TTC549 (cell line): Measurements from ENCODE around the gene C4orf36.

Source experiments
- FAIRE-seq: peaks from 2 replicates; lab custom pipeline; 2012; peaks lifted over from hg19 to GRCh38; lab: Jason Lieb, UNC

Gene C4orf36

DNA sequence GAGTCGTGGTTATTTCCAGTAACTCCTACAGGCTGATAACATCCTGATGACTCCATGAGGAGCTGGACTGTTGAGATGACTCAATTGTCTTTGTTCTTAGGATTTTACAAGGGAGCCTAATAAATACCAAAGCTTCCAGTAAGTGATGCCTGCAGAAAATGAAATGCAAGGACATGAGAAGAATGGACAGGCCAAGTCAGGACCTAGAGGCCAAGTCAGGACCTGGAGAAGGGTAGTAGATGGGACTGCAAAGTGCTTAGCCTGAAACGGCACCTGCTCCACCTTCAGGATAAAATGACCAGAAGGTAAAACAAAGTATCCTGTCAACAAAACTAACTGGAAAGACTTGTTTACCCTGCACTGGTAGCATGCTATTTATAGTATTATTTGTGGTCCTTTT, 36.6 kb downstream of the C4orf36 start:
- FAIRE-seq: no peak

DNA sequence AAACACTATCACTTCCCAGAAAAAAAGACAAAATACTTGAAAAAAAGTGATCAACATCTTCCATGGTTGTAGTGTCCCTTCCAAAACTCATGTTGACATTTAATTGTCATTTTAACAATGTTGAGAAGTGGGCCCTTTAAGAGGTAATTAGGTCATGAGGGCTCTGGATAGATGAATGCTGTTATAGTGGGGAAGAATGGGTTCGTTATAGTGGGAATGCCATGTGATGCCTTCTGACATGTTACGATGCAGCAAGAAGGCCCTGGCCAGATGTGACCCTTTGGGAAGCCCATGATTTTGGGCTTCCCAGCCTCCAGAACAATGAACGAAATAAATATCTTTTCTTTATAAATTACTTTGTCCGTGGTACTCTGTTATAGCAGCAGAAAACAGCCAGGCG, 39.0 kb downstream of the C4orf36 start:
- no peak for FAIRE-seq

DNA sequence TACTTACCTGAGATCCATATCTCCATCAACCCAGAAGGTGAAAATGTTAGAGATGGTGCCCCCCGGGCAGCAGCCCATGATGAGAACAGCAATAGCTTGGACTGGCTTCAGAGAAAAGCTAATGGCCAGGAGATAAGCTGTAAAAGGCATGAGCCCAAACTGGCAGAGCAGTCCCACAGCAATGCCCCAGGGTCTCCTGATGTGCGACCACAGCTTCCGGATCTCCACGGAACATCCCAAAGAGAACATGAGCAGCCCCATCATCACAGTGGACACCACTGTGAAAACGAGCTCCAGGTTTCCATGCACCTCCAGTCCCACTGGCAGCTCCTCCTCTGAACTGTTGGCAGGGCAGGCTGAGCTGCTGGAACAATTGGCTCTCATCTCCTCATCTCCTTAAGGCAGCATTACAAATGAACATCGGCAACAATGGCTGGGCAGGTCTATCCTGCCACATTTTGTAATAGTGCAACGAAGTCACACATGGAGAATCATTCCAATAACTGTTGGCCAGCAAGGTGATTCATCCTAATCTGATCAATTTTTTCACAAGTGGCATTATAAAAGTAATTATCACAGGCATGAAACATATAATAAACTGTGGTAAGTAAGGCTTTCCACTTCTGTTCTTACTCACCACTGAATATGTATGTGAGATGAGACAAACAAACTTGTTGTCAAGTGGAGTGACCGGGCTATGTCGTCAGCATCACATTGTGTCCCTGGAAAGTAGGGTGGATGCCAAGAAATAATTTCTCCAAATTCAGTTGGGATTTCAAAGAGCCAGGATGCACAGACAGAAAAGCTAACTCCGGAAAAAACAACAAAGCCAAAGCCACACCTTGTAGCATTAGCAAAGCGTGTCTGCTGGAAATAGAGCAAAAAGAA, 43.2 kb downstream of the C4orf36 start, which contains the start of gene SLC10A6:
TSS of gene SLC10A6 (minus strand) at position 653 of the 888 bp plus-strand sequence. CDS start at position 384, 269 bp downstream.
- no peak for FAIRE-seq

DNA sequence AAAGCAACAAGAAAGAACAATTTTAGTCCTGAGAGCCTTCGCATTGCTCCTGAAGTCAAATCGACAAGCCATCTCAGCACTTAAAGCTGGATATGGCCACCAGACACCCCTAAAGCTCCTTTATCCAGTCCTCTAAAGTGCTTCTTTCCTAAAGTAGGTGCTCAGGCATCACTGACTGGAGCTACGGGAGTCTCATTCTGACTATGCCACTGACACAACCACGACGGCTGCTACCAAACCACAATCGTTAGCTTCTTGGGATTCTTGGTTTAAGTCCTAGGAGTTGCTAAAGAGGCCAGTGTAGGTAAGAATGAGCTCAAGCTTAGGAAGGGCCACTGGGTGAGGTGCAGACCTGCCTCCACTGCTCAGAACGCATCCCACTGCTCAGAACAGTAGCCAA, 44.1 kb downstream of the C4orf36 start:
- no peak for FAIRE-seq

DNA sequence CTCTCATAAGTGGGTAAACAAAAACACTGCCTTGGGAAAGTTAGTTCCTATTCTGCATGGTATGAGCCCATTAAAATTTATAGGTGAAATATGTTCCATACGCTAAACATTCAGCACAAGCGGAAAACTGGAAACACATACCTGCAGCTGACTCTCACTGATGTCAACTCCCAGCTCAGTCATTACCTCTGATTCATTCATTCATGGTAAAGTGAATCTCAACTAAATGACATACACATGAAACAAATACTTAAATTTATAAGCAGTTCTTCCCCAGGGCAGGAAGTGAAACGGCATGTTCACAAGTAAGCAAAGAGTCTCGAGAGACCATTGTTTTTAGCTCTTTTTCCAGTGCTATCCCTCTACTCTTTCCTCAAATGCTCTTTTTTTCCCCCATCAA, 44.7 kb downstream of the C4orf36 start:
- no peak for FAIRE-seq

DNA sequence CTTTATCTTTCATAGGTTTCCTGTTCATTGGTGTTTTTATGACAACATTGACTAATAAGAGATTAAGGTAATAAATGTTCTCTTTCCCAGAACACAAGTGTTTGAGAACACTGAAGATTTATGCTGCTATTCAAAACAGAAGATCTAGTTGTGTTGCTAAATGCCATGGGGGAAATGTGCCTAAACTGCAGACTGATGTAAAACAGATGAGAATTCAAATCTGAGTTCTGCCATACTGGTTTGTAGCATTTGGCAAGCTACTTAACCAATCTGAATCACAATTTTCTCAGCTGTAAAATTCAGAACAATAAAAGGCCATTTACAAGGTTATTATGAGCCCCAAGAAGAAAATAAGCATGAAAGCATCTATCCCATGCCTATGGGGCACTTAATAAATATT, 45.3 kb downstream of the C4orf36 start:
- no peak for FAIRE-seq

DNA sequence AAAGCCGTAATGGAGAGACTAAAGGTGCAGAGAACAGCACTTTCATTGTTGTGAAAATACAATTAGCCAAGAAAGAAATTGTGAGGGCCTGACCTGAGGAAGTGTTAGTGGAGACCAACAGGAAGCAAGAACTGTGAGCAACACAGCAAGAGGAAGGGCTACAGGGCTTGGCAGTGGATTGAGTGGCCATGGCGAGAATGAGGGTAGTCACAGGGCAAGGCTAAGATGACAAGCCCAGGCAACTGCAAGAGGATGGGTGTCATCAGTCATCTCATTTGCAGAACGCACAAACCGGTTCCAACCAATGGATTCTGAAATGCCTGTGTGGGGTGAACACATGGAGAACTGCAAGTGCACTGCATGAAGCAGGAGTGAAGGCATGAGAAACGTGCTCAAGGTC, 46.6 kb downstream of the C4orf36 start:
- no peak for FAIRE-seq

DNA sequence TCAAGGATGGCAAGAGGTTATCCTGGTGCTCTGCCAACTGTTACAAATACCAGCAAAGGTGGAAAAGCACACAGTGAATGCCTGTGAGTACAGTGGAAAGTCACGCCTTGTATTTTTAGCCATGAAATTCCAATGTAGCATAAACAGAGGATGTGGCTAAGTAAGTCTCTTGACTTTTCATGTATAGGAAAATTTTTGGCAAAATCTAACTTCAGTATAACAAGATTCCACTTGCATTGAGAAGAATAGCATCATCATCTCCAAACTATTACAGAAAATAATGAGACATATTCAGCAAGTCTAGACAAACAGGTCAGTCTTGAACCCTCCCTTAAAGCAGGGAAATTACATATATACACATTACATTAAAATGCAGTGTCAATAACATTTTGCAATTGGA, 50.9 kb downstream of the C4orf36 start:
- FAIRE-seq: no peak

DNA sequence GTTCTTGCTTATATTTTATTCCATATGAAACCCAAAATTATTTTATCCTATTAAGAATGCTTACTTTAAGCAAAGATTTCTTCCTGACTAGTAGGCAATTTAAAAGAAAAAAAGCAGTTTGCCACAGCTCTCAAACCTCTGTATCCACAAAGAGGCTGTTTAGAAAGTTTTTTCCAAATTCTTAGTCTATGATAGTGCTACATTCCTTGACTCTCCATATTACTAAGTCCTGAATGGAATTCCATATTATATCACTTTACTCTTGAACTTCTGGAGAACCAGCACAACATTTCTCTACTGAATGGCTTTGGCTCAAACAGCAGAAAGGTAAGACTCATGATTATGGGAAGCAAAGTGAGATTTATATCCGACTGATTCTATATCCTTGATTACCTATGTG, 51.4 kb downstream of the C4orf36 start:
- FAIRE-seq: no peak

DNA sequence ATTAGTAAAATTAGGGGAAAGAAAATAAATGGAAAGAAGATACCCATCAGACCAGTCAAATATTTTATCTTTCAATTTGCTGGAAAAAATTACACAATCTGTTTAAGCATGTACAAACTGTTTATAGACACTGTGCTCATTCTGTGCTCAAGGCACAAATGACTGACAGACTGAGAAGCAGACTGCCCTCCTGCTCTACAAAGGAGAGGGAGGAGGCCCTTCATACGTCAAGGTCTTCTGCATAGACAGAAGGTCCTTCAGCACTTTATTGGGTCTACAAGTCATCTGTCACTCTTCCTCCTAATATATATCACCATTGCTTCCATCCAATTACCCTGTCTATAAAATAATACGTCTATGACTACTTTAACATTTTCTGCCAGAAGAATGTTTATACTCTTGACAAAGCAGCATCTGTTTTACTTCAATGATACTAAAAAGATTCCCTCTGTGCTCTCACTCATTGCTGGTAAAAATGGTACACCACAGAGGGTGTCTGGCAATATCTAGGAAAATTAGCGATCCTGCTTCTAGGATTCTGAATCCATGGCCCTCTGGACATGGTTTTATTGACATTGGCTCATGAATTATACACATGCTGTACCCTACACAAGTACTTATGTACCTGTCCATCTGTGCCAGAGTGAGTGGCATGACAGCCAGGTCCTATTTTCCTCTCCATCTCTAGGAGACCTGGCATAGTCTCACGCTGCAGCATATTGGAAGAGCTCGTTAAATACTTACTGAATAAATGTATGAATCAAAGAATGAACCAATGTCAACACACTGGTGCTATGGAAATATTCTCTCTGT, 54.3 kb downstream of the C4orf36 start:
- no peak for FAIRE-seq

DNA sequence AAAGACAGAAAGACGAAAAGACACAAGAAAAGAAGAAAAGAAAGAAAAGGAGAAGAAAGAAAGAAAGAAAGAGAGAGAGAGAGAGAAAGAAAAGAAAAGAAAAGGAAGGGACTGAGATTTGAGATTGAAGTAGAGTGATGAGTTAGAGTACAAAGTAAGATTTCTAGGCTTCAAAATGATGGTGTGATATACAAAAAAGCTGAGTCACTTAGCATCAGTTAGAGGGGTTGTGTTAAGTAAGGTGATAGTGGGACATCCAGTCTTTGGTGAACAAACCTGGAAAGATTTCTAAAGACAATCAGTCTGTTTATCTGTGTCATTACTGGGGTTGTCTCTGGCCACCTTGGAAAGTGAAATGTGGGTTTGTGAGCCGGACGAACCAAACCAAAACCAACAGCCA, 56.5 kb downstream of the C4orf36 start:
- no peak for FAIRE-seq

DNA sequence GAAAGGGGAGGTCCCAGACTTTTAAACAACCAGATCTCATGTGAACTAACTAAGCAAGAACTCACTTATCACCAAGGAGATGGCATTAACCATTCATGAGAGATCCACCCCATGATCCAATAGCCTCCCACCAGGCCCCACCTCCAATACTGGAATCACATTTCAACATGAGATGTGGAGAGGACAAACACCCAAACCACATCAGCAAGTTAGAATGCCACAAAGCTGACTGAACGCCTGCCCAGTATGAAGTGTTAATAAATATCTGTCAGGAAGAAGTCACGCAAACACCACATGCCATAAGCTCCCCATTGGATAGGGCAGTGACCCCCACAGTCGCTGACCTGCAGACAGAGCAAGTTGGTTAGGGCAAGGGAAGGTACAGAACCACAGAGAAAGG, 57.3 kb downstream of the C4orf36 start:
- no peak for FAIRE-seq

DNA sequence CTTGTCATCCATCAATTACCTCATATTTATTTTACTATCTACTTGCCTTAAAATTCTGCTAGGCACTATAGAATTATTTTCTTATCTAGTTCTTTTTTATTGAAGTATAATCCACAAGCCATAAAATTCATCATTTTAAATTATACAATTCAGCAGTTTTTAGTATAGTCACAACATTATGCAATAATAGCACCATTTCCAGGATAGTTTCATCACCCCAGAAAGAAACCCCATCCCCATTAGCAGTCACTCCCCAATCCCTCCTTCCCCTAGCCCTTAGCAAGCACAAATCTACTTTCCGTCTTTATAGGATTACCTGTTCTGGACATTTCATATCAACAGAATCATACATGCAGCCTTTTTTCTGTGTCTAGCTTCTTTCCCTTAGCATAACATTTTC, 58.6 kb downstream of the C4orf36 start:
- no peak for FAIRE-seq

DNA sequence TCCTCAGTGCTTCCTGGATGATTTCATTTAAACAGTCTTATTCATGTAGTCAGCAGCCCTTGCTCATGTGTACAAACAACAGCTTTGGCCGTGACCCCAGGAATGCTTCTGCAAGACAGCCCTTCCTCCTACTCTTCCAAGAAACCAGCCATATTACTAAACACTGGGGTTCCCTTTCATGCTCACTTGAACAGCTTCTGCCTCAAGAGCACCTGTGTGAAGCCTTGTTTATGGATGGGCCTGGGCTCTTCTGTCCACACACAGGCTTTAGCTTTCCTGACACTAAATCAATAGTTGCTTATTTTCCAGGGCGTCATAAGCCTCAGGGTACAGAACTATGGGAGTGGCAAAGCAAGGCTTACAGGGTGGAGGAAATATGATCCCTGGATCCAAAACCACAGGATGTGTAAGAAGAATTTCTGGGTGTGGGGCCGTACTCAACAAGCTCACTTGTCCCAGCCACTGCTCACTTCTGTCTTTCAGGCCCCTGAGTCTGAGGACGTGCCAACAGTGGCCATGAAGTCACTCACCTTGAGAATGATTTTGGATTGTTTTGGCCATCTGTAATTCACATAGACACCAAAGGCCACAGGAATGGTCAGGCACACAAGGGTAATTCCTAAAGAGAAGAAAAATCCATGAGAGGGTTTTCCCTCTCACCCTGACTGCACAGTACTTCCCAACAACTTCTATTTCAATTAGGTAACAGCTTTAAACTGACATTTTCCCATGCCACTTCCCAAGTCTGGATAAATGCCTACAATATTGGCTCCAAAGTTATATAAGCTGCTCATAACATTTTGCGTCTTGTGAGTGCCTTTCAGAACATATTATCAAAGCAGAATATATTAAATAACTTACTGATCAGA, 60.7 kb downstream of the C4orf36 start:
- FAIRE-seq: no peak
